Choroid plexus epithelial cell (primary cell): ENCODE data around the gene EGFR.

Experiments
- DNase-seq: peaks from one replicate; pipeline ENCODE4 v3.0.0-alpha.2; 2010; ENCODE audit warnings: low read depth
- H3K4me3 ChIP-seq: 2 replicates; pipeline ENCODE4 v1.5.1; 2011; ENCODE audit warnings: low read depth, mild to moderate bottlenecking, control low read depth, low read length, moderate library complexity
- TF ChIP-seq, protein P1 (sequence below): conservative IDR thresholded peaks from 2 replicates; pipeline ENCODE4 v1.5.1; 2011; ENCODE audit warnings: low read depth, mild to moderate bottlenecking, control low read depth, inconsistent platforms, low read length, moderate library complexity

EGFR gene

DNA sequence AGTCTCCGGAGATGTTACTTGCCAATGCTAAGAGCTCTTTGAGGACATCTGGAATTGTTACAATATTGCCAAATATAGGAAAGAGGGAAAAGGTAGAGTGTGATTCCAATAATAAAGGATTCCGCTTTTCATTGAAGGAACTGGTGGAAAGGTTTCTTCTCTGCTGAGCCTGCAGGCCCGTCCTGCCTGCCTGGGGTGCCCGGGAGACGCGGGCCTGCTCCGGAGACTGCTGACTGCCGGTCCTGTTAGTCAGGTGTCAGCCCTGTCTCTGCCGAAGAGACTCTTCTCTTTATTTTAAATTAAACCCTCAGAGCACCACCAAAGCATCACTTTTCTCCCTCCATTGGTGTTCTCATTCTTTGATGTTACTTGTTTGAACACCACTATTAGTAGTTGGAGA is 2.2 kb downstream of the EGFR start:
- H3K4me3 ChIP-seq: peak overlapping the region; percentile 85
- TF ChIP-seq, protein P1, sequence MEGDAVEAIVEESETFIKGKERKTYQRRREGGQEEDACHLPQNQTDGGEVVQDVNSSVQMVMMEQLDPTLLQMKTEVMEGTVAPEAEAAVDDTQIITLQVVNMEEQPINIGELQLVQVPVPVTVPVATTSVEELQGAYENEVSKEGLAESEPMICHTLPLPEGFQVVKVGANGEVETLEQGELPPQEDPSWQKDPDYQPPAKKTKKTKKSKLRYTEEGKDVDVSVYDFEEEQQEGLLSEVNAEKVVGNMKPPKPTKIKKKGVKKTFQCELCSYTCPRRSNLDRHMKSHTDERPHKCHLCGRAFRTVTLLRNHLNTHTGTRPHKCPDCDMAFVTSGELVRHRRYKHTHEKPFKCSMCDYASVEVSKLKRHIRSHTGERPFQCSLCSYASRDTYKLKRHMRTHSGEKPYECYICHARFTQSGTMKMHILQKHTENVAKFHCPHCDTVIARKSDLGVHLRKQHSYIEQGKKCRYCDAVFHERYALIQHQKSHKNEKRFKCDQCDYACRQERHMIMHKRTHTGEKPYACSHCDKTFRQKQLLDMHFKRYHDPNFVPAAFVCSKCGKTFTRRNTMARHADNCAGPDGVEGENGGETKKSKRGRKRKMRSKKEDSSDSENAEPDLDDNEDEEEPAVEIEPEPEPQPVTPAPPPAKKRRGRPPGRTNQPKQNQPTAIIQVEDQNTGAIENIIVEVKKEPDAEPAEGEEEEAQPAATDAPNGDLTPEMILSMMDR: no peak
- DNase-seq: no peak

DNA sequence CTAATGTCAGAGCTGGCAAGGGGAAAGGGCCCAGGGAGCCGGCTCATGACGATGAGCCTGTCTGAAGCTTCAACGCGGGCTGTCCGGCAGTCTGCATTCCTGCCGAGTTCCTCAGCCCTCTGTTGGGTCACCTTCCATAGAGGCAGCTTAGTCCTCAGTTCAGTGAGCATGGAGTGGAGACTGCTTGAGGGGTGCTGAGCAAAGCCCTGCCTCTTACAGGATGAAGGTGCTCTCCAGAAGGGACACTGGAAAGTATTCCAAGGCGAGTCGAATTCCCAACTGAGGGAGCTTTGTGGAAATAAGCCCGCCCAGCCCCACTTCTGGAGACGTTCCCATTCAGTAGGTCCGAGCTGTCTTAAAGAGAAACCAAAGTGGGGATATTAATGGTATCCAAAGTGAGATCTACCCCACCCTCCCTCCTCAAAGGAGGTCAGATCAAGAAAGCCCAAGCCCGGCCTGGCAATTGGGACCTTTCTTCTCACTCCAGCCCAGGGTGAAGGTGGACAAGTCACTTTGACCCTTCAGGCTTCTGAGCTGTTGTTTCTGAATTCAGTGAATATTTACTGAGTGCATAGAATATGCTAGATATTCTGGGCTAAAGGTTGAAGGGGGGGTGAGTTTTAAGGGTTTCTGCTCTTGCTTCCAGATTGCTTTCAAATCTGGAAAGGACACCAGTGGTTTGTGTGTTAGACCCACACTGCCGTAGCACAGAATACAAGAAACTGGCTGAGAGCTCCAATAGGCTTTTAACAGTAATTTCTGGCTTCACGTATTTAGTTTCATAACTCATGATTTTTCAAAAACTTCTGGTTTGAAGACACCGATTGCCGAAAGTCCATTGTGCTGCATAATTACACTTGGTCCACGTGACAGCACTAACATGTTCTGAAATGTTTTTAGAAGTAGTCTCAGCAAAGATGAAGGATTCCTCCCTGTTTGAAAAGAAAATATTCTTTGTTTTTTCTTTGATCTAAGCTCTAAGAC is 3.5 kb downstream of the EGFR start:
- peak; percentile 66 for DNase-seq
- TF ChIP-seq, protein P1: no peak
- peak overlapping the region; percentile 22 for H3K4me3 ChIP-seq

DNA sequence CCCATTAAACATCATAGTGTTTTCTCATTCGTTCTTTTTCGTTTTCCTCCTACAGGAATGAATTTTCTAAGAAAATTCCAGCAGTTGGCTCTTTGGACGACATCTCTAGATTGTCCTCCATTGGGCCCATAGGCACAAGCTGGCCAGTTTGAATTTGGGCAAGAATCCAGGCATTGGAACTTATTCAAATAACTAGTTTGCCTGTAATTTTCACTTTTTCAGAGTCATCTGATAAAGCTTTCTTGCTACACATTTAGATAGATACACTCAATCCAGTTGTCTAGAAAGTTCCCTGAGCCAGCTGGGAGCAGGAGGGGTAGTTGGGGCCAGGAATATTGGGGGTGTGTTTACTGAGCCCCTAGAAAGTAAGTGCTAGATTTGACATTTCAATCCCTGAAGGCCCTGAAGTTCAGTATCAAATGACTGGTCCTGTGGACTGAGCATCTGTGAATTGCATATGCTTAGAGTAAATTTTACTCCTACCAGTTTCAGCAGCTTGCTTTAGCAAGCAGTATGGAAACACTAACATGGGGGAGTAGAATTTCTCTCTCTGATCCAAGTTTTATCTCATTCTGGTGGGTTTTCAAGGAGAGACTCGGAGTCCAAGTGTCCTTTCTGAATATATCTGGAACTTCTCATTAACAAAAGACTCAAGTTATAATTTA is 5.2 kb downstream of the EGFR start:
- DNase-seq: no peak
- no peak overlapping the region for H3K4me3 ChIP-seq
- TF ChIP-seq, protein P1: no peak

DNA sequence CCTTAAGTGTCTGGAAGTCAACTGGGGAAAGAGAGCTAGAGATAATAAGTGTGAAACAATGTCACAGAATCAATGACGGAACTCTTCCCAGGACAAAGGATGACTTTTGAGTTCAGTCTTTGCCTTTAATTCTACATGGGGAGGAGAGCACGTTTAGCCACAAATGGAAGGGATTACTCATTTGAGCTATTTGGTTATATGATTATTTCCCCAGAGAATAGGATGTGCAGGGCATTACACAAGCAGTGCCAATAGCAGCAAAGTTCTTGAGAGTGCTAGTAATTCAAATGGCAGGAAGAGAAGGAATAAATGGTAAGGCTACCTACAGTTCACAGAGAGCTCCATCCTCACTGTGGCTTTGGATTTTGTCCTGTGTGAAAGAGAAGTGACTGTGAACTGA is 6.0 kb downstream of the EGFR start:
- TF ChIP-seq, protein P1: no peak
- H3K4me3 ChIP-seq: no peak overlapping the region
- DNase-seq: peak; percentile 57

DNA sequence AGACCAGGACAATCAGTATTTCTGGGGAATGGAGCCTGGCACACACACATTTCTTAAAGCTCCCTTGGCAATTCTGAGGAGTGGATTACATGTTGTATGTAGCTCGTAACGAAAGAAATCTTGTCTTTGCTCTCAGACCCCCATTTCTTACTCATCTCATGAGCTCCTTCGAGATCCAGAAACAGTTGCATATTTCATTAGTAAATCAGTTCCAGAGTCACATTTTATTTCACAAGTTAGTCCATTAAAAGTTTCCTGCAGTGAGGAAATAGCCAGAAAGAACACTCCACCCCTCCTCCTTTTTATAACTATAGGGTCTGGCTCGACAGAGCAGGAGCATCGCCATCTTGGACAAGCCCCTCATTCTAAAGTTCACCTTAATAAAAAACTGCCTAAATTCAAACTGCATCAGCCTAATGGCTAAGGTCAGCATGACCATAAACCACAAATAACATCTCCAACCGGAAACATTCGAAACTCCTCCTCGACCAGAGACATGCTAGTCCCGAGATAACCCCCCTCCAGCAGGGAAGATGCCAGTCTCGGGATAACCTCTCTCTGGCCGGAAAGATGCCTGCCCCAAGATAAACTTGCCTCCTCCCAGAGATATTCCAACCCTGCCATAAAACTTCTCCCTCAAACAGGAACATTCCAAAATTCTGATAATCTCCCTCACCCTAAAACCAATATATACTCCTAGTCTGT is 7.4 kb downstream of the EGFR start:
- DNase-seq: no peak
- TF ChIP-seq, protein P1: no peak
- H3K4me3 ChIP-seq: no peak overlapping the region

DNA sequence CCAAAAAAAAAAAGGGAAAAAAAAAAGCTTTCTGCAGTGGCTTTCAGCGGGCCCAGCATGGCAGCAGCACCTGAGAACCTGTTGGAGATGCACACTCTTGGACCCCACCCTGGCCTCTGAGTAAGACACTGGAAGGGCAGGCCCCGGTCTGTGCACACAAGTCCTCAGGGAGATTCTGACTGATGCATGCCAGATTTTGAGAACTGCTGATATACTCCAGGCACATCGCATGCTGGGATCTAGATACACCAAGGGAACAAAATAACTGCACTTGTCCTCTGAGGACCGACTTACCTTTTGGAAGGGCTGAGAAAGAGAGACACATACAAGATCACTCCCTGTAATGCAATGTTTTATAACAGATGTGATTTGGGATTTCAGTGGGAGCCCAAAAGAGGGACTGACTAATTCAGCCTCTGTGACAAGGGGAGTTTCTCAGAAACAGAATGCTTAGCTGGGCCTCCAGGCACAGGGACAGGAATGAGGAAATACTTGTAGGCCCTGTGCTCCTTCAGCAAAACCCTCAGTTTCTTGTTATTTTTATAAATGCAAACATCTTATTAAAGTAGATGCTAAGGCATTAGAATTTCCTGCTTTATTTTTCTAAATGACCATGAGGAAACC is 8.2 kb downstream of the EGFR start:
- DNase-seq: no peak
- H3K4me3 ChIP-seq: no peak overlapping the region
- TF ChIP-seq, protein P1: no peak
